GM12892 (cell line): ENCODE data around the gene METAP1.

Experiments
- POLR2A ChIP-seq: IDR thresholded peaks from 2 replicates; pipeline ENCODE4 v1.6.1; 2011; ENCODE audit warnings: low read depth, low read length, control low read depth
- POLR2AphosphoS5 ChIP-seq: IDR thresholded peaks from 2 replicates; pipeline ENCODE4 v1.6.1; 2011; ENCODE audit warnings: low read depth, low read length, control low read depth
- TAF1 ChIP-seq: IDR thresholded peaks from 2 replicates; pipeline ENCODE4 v1.6.1; 2011; ENCODE audit warnings: low read depth, mild to moderate bottlenecking, control low read depth, low read length, borderline replicate concordance

GRCh38 chr4:98993419-98994071 is 2.0 kb upstream of the METAP1 start:
- TF ChIP-seq POLR2A (no peak), POLR2AphosphoS5 (no peak), TAF1 (no peak)
